ENCODE results near the gene BRIX1.

DNA sequence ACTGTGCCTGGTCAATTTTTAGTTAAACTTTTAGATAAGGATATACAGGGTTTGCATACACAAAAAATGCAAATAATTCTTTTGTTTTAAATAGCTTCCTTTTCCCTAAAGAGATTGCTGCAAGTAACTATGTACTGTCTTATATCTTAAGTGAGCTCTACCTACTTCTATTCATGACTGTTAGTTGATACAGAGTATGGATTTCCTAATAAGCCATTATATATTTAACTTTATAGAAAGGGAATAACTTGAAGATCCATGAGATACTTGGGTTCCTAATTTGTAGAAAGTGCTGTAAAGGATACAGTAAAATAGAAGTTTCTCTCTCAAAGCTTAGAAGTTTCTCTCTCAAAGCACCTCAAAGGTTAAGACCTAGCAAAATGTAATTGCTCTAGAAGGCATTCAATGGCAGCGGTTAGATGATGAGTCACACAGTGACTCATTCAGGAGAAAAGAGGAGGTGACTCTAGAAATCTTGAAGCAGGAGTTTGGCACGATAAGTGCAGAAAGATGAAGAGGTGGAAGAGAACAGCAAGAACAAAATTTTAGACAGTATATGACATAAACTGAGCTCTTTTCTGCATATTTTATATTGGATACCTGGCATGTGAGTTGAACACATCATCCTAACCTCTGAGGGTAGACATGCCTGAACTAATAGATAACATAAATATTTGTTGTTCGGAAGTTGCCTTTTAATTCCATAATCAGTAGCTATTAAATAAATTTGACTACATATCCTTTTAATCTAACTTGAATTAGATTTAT is 8.4 kb downstream of the BRIX1 start:
- TF ChIP-seq, protein P1, sequence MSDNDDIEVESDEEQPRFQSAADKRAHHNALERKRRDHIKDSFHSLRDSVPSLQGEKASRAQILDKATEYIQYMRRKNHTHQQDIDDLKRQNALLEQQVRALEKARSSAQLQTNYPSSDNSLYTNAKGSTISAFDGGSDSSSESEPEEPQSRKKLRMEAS (IDR thresholded peaks at IDR 0.05) = no peak
- TF ChIP-seq CEBPB (IDR thresholded peaks at IDR 0.05) = no peak
- TF ChIP-seq RAD21 (IDR thresholded peaks at IDR 0.05; ENCODE audit: low read depth) = no peak

All from Ishikawa (cell line).